Ureter (tissue), 1 donor: Measurements from ENCODE around the gene GALNS. TPM values are rescaled to one million over a fixed set of nuclear protein-coding genes. Genes with fewer than 3 reads are reported as not detected.
"Not testable (repeated sequence)": the region's sequence is repeated elsewhere in the genome, so short reads cannot be mapped to it uniquely, and the experiment has no call there.

Experiments
- DNase-seq: peaks from one replicate; pipeline ENCODE4 v3.0.0-alpha.2; 2020; ENCODE audit warnings: low spot score
- total RNA-seq: library from RNA; stranded (reverse); gene quantifications from one replicate; pipeline ENCODE4 v1.2.4, GENCODE V29; 2023
- donor health status: DM: yes; HTN: yes; CAD: no.

The GALNS gene
- total RNA-seq, 1 donor from 2014 or later: 44.4 TPM

DNA sequence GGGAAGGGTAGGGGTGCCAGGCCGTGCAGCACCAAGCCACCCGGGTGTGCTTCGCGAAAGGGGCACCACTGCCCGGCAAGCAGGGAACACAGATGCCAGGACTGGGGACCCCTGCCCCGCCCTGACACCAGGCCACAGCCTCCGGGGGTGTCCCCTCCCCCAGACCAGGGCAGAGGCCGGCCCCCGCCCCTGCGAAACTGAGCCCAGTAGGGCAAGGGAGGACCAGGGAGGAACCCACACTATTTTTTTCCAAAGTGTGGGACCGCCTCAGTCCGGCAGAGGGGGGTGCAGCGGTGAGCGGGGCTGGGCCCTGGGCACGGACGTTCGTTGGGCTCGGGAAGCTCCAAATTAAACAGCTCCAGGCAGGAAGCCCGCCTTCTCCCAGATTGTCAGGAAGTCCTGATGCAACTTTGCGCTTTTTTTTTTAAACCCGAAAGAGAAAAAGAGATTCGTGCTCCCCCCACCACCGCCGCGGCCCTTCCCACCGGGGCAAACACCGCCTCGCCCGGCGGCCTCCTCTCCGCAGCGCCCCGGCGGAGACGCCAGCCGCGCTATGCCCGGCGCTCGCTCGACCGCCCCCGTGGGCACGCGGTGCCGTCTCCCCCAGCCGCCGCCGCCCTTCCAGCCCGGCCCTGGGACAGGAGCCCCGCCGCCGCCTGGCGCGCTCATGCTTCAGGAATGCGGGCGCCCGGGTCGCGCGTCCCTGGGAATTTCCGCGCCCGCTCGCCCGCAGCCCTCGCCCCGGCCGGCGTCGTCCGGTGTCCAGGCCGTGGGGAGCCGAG, 72.5 kb downstream of the GALNS start:
- peak; percentile 83 for DNase-seq

DNA sequence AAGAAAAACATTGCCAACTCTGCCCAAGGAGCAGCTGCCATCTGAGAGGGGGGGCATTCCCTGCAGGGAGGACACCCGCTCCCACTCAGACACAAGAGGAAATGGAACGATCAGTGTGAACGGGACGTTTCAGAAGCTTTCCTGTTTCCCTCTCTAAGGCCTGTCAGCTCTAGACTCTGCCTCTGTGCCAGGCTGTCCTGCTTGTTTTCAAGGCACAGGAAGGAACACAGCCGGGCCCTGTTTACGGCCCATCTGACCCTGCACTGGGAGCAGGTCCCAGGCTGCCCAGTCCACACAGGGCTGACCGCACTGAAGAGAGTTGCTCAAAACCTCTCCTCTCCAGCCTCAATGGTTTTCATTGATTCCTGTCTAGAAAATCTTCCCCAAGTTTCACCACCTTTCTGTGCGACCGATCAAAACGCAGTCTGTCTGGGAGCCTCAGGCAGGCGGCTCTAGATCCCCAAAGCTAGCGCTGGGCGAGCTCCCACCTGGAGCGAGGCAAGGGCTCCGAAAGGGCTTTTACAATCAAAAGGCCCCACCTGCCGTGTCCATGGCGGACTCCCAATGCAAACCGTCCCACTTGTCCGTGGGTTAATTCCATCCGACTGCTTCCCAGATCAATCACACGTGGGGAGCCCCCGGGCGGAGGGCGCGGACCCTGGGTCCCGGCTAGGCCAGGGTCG, 73.2 kb downstream of the GALNS start:
- no peak for DNase-seq

- DNase-seq: no peak
Measured at GRCh38 chr16:88782454-88783390, 74.0 kb downstream of the GALNS start.

GRCh38 chr16:88781140-88782077, 75.3 kb downstream of the GALNS start:
- no peak for DNase-seq

DNA sequence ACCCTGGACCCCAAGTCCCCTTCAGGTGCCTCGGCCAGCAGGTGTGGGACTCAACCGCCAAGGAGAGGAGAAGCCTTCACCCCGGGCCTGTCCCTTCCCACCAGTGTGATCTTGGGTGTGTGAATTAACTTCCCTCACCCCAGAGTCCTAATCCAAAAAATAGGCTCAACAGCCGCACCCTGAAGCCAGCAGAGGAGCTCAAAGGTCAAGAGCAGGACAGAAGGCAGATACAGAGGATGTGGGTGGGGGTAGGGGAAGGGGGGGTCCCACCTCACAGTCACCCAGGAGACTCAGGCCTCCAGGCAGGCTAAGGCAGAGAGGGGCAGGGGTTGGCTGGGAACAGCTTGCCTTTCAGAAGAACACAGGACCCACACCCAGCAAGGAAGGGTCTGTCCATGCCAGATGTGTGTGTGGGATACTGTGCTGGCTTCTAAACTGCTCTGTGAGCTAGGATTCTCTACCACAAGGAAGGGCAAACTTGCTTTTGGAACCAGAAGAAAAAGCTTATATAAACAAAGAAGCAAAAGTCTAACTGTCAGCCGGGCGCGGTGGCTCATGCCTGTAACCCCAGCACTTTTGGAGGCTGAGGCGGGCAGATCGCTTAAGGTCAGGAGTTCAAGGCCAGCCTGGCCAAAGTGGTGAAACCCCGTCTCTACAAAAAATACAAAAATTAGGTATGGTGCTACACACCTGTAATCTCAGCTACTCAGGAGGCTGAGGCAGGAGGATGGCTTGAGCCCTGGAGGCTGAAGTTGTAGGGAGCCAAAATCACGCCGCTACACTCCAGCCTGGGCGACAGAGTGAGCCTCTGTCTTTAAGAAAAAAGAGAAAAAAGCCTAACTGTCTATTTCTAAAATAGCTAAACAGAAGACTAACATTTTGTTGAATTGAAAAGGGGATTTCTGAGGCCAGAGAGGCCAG, 76.3 kb downstream of the GALNS start:
- no peak for DNase-seq

GRCh38 chr16:88779406-88780141, 77.2 kb downstream of the GALNS start:
- DNase-seq: no peak

GRCh38 chr16:88778541-88779065, 78.1 kb downstream of the GALNS start:
- no peak for DNase-seq

DNA sequence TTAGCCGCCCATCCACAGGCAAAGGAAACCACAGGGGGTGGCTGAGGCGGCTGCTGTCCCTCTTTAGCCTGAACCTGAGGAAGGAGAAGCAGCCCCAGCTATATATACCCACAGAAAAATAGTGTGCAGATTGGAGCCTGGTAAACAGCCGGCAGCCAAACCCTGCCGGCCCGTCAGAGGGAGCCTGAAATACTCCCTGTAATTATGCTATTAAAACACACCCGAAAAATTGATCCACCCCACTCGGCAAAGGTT, 78.5 kb downstream of the GALNS start:
- DNase-seq: no peak

DNA sequence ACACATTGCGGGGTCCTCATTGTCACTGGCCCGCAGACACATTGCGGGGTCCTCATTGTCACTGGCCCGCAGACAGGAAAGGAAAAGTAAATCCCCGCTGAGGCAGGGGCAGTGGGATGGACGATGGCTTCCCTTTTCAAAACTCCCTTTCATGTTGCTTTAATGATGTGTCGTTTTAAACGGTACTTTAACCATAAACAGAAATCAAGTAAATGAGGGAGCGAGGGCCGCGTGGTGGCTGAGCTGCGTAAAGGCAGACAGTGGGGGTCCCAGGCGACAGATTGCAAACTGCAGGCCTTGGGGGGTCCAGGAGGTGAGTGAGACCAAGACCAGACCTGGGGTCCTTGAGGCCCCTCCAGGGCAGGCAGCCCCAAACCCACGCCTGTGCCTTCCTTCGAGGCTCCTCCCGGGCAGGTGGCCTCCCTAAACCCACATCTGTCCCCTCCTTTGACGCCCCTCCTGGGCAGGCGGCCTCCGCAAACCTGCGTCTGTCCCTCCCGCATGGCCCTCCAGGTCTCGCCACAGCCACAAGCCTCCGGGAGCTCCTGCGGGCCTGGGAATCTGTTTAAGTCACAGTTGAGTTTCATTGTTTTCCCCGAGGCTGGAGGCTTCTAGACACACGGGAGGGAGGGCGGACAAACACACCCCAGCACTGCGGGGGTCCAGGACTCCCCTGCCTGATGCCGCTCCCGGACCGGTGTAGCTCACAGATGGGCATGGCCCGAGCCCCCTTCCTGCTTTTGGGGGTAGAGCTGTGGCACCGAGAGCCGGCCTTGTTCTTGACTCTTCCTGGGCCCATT, 79.1 kb downstream of the GALNS start:
- DNase-seq: no peak

DNA sequence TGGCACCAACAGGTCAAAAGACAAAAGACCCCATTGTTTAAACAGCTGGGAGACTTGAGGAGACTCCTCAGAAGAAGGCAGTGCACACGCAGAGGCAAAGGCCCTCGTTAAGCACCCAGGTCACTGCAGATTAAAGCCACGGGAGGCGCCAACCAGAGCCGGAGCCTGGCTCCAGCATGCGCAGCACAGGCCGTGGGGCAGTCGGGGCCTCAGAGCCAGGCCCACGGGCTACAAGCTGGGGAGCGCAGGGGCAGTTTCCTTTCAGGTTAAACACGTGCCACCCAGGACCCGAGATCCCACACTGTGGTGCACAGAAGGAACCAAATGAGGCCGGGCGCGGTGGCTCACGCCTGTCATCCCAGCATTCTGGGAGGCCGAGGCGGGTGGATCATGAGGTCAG, 80.9 kb downstream of the GALNS start:
- no peak for DNase-seq

DNA sequence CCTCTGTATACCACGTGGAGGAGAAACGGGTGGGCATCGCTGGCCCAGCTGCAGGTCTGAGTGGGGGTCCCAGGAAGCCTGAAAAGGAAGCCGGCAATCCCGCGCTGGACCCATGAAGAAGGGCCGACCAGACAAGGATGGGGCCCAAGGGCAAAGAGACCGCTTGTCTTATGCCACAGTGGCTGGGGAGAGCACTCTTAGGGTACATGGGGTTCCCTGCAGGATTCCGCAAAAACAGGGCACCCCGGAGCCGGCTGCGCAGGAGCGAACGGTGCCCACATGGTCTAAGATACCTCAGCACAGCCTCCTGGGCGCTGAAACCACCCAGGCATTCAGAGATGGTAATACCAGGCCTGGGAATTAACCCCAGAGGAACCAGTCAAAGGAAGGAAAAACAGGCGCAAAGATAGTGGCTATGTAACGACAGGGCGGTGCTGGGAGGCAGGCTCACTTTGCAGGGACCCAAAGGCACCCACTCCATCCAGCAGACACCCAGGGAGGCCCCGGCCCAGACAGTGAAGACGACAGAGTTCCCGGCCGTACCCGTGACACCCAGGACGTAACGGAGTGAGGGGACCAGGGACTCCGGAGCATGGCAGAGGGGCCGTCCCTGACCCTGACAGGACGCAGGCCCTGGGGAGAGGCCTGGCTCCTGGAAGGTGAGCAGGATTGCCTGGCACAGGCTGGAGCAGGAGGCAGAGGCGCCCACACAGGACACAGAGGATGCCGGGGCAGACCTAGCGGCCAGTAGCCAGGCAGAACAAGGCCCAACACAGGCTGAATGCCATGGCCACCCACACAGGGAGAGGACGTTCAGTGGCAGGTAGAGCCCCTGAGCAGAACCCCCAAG, 82.0 kb downstream of the GALNS start:
- no peak for DNase-seq

GRCh38 chr16:88773812-88774291, 82.9 kb downstream of the GALNS start:
- DNase-seq: peak; percentile 83

GRCh38 chr16:88772871-88773811, 83.6 kb downstream of the GALNS start:
- DNase-seq: peak; percentile 81

GRCh38 chr16:88771781-88772180, 85.0 kb downstream of the GALNS start:
- DNase-seq: not testable (repeated sequence)

- DNase-seq: no peak
Measured at GRCh38 chr16:88771294-88771772, 85.4 kb downstream of the GALNS start.
